Measurements from ENCODE around the gene PIN1.

Gene PIN1

GRCh38 chr19:9857076-9857721, 22.1 kb downstream of the PIN1 start:
- DNase-seq: no peak

- no peak for DNase-seq
Observed at GRCh38 chr19:9857920-9858746, 23.0 kb downstream of the PIN1 start.

- DNase-seq: no peak
Observed at GRCh38 chr19:9858766-9859165, 23.6 kb downstream of the PIN1 start.

- no peak for DNase-seq
Observed at GRCh38 chr19:9860407-9860806, 25.3 kb downstream of the PIN1 start.

- no peak for DNase-seq
Observed at GRCh38 chr19:9861503-9861902, 26.4 kb downstream of the PIN1 start.

- DNase-seq: no peak
Observed at GRCh38 chr19:9862938-9863337, 27.8 kb downstream of the PIN1 start.

GRCh38 chr19:9863759-9864158, 28.6 kb downstream of the PIN1 start:
- DNase-seq: no peak

GRCh38 chr19:9865732-9866501, 30.8 kb downstream of the PIN1 start:
- peak; percentile 4 for DNase-seq

GRCh38 chr19:9868983-9869617, 34.0 kb downstream of the PIN1 start:
- no peak for DNase-seq

- DNase-seq: no peak
Observed at GRCh38 chr19:9871626-9872338, 36.7 kb downstream of the PIN1 start.

- DNase-seq: no peak
Observed at GRCh38 chr19:9872618-9873242, 37.6 kb downstream of the PIN1 start.

- DNase-seq: no peak
Observed at GRCh38 chr19:9875031-9875627, 40.0 kb downstream of the PIN1 start.

- no peak for DNase-seq
Observed at GRCh38 chr19:9875796-9876195, 40.7 kb downstream of the PIN1 start.

- DNase-seq: no peak
Observed at GRCh38 chr19:9877780-9878510, 42.8 kb downstream of the PIN1 start.

GRCh38 chr19:9878511-9879196, 43.5 kb downstream of the PIN1 start:
- no peak for DNase-seq

GRCh38 chr19:9881720-9882119, 46.6 kb downstream of the PIN1 start:
- DNase-seq: no peak

- DNase-seq: peak; percentile 49
Observed at GRCh38 chr19:9883231-9883758, 48.2 kb downstream of the PIN1 start.

- no peak for DNase-seq
Observed at GRCh38 chr19:9883764-9884163, 48.6 kb downstream of the PIN1 start.

GRCh38 chr19:9885077-9885552, 50.0 kb downstream of the PIN1 start:
- no peak for DNase-seq
